Neural cell (in vitro differentiated cells): ENCODE measurements around the gene SDHB. TPM values are rescaled to one million over a fixed set of nuclear protein-coding genes. Genes with fewer than 3 reads are reported as not detected.

ENCODE experiments used
- H2AFZ ChIP-seq: fragments of 200-600, 300-800 bp; sonication (generic), shearing (Covaris generic); 2 replicates; pipeline ENCODE4 v1.6.0; 2014; ENCODE audit warnings: low read depth, mild to moderate bottlenecking, antibody characterized with exemption, low read length, moderate library complexity
- H3F3A ChIP-seq: fragments of 200-600 bp; shearing (Covaris generic); 2 replicates; pipeline ENCODE4 v1.6.1; 2016; ENCODE audit warnings: mild to moderate bottlenecking, moderate library complexity, mixed read lengths, antibody characterized with exemption, low read length; ENCODE audit not compliant: insufficient read depth, poor library complexity, severe bottlenecking
- H3K27ac ChIP-seq: fragments of 200-600, 300-800 bp; sonication (generic), shearing (Covaris generic); 2 replicates; pipeline ENCODE4 v1.5.1; 2014; ENCODE audit warnings: mild to moderate bottlenecking, low read length, moderate library complexity
- H3K27me3 ChIP-seq: fragments of 300-800, 200-600 bp; sonication (generic), shearing (Covaris generic); 2 replicates; pipeline ENCODE4 v1.6.0; 2014; ENCODE audit warnings: mild to moderate bottlenecking, low read depth, low read length, moderate library complexity; ENCODE audit not compliant: insufficient read depth
- H3K36me3 ChIP-seq: fragments of 300-800, 200-600 bp; sonication (generic), shearing (Covaris generic); 2 replicates; pipeline ENCODE4 v1.5.1; 2014; ENCODE audit warnings: mild to moderate bottlenecking, antibody characterized with exemption, low read length, moderate library complexity; ENCODE audit not compliant: insufficient read depth
- H3K4me2 ChIP-seq: fragments of 300-800, 200-600 bp; sonication (generic), shearing (Covaris generic); 2 replicates; pipeline ENCODE4 v1.6.0; 2014; ENCODE audit warnings: mild to moderate bottlenecking, low read length
- H3K4me3 ChIP-seq: fragments of 300-800, 200-600 bp; sonication (generic), shearing (Covaris generic); 2 replicates; pipeline ENCODE4 v1.5.1; 2014; ENCODE audit warnings: mild to moderate bottlenecking, low read length, moderate library complexity
- H3K79me2 ChIP-seq: fragments of 200-600 bp; shearing (Covaris generic); replicated peaks from 2 replicates; pipeline ENCODE4 v1.6.0; 2014; ENCODE audit warnings: mild to moderate bottlenecking, low read length, moderate library complexity; ENCODE audit not compliant: insufficient read depth
- H3K9ac ChIP-seq: fragments of 300-800, 200-600 bp; sonication (generic), shearing (Covaris generic); 2 replicates; pipeline ENCODE4 v1.6.1; 2016; ENCODE audit warnings: mild to moderate bottlenecking, low read length, mixed read lengths
- H3K9me2 ChIP-seq: fragments of 200-600 bp; shearing (Covaris generic); 2 replicates; pipeline ENCODE4 v1.6.1; 2016; ENCODE audit warnings: mild to moderate bottlenecking, low read length, mixed read lengths; ENCODE audit not compliant: insufficient read depth
- H3K9me3 ChIP-seq: fragments of 200-600, 300-800 bp; sonication (generic), shearing (Covaris generic); 2 replicates; pipeline ENCODE4 v1.6.1; 2016; ENCODE audit warnings: mild to moderate bottlenecking, mixed run types, low read length, moderate library complexity, mixed read lengths
- H4K20me1 ChIP-seq: fragments of 200-600 bp; shearing (Covaris generic); 2 replicates; pipeline ENCODE4 v1.6.1; 2016; ENCODE audit warnings: mild to moderate bottlenecking, mixed run types; ENCODE audit not compliant: insufficient read depth
- CTCF ChIP-seq: fragments of 450-650 bp; IDR thresholded peaks from 2 replicates; pipeline ENCODE4 v1.5.1; 2014; ENCODE audit warnings: antibody characterized with exemption, mild to moderate bottlenecking, moderate library complexity; ENCODE audit not compliant: poor library complexity, severe bottlenecking
- EP300 ChIP-seq: fragments of 450-650 bp; conservative IDR thresholded peaks from 2 replicates; pipeline ENCODE4 v1.6.1; 2014; ENCODE audit warnings: antibody characterized with exemption, mild to moderate bottlenecking, moderate library complexity; ENCODE audit not compliant: poor library complexity, severe bottlenecking
- EZH2 ChIP-seq: fragments of 200-600, 300-800 bp; shearing (Covaris generic), sonication (generic); IDR thresholded peaks from 2 replicates; pipeline ENCODE4 v1.6.1; 2014; ENCODE audit warnings: antibody characterized with exemption, low read length, borderline replicate concordance, mild to moderate bottlenecking; ENCODE audit not compliant: insufficient read depth, poor library complexity, severe bottlenecking
- MXI1 ChIP-seq: fragments of 450-650 bp; conservative IDR thresholded peaks from 2 replicates; pipeline ENCODE4 v1.6.1; 2014; ENCODE audit warnings: antibody characterized with exemption, mild to moderate bottlenecking; ENCODE audit not compliant: poor library complexity, severe bottlenecking
- POLR2AphosphoS5 ChIP-seq: IDR thresholded peaks from 2 replicates; pipeline ENCODE4 v1.6.1; 2012
- RAD21 ChIP-seq: fragments of 450-650 bp; conservative IDR thresholded peaks from 2 replicates; pipeline ENCODE4 v1.6.1; 2014; ENCODE audit warnings: antibody characterized with exemption, mild to moderate bottlenecking, moderate library complexity
- REST ChIP-seq: IDR thresholded peaks from 2 replicates; pipeline ENCODE4 v1.6.1; 2012; ENCODE audit warnings: borderline replicate concordance
- SMC3 ChIP-seq: fragments of 450-650 bp; conservative IDR thresholded peaks from 2 replicates; pipeline ENCODE4 v1.6.1; 2014; ENCODE audit warnings: antibody characterized with exemption, mild to moderate bottlenecking, moderate library complexity; ENCODE audit not compliant: poor library complexity
- TAF1 ChIP-seq: IDR thresholded peaks from 2 replicates; pipeline ENCODE4 v1.6.1; 2012; ENCODE audit warnings: low read depth
- polyA plus RNA-seq: library from polyadenylated mRNA; depleted of rRNA; stranded (reverse); fragments of >200 nt; gene quantifications from 2 replicates; pipeline ENCODE4 v1.2.3, GENCODE V29; 2014

The SDHB gene
- polyA plus RNA-seq, 1 donor from 2014 or later: 129 TPM

- no peak overlapping the region for H3K27ac ChIP-seq
- no peak overlapping the region for H3K4me2 ChIP-seq
- H3K27me3 ChIP-seq: no peaks in the 10 kb centered on the region
- no peaks in the 10 kb centered on the region for H3K36me3 ChIP-seq
- no peak overlapping the region for H3K9ac ChIP-seq
- TF ChIP-seq REST (no peak), POLR2AphosphoS5 (no peak), SMC3 (no peak), MXI1 (no peak), RAD21 (no peak), CTCF (no peak), TAF1 (no peak), EZH2 (no peak), EP300 (no peak)
- H3F3A ChIP-seq: no peaks in the 10 kb centered on the region
- no peak overlapping the region for H2AFZ ChIP-seq
- no peaks in the 10 kb centered on the region for H3K9me3 ChIP-seq
- H4K20me1 ChIP-seq: no peaks in the 10 kb centered on the region
- no peak overlapping the region for H3K4me3 ChIP-seq
- no peaks in the 10 kb centered on the region for H3K79me2 ChIP-seq
- no peaks in the 10 kb centered on the region for H3K9me2 ChIP-seq
Measured at GRCh38 chr1:16971341-16972188, 82.3 kb downstream of the SDHB start.

GRCh38 chr1:16970132-16970910 is 83.5 kb downstream of the SDHB start:
- H3K4me3 ChIP-seq: no peak overlapping the region
- TF ChIP-seq CTCF (no peak), SMC3 (no peak), TAF1 (no peak), EP300 (no peak), EZH2 (no peak), MXI1 (no peak), RAD21 (no peak), REST (no peak), POLR2AphosphoS5 (no peak)
- H2AFZ ChIP-seq: no peak overlapping the region
- H3F3A ChIP-seq: no peaks in the 10 kb centered on the region
- H3K4me2 ChIP-seq: no peak overlapping the region
- no peak overlapping the region for H3K27ac ChIP-seq
- no peaks in the 10 kb centered on the region for H3K79me2 ChIP-seq
- H3K9me2 ChIP-seq: no peaks in the 10 kb centered on the region
- H3K9me3 ChIP-seq: no peaks in the 10 kb centered on the region
- H3K9ac ChIP-seq: no peak overlapping the region
- H3K36me3 ChIP-seq: no peaks in the 10 kb centered on the region
- H4K20me1 ChIP-seq: no peaks in the 10 kb centered on the region
- H3K27me3 ChIP-seq: no peaks in the 10 kb centered on the region
